GM19043 (cell line): ENCODE results near the gene C1orf159.
"Not testable (repeated sequence)": the region's sequence is repeated elsewhere in the genome, so short reads cannot be mapped to it uniquely, and the experiment has no call there.

Source experiments
- ATAC-seq: cut with Tn5 transposase; IDR thresholded peaks from one replicate; pipeline ENCODE4 v1.9.1; 2021; ENCODE audit warnings: low read depth; ENCODE audit not compliant: unreplicated experiment

C1orf159 gene

DNA sequence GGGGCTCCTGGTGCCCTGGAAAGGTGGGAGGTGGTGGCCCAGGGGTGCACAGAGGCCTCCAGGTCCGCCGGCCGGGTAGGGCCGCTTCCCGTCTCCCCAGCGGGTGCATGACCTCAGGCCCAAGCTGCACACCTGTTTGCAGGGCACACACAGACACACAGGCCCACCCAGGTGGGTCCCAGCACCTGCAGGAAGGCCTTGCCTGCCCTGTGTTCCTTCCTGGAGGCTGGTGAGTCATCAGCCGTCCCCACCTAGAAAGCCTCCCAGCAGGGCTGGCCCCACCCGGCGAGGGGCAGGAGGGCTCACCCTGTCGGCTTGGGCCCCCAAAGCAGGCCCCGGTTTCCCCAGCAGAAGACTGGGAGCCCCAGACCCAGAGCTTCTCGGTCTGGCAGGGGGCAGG, 34.2 kb upstream of the C1orf159 start:
- ATAC-seq = no peak

DNA sequence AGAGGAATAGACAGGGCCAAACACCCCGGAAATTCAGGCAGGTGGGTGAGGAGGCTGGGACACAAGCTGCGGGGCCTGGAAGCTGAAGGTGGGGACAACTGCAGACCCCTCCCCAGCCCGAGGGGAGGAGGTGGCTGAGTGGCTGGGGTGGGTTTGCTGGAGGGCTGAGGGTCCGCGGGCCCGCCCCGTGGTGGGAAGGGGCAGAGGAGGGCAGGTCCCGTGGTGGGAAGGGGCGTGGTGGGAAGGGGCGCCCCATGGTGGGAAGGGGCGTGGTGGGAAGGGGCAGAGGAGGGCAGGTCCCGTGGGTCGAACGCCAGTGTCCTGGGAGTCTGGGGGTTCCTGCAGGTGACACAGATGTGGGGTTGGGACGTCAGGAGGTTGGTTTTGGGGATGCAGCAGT, 33.5 kb upstream of the C1orf159 start:
- no peak for ATAC-seq

DNA sequence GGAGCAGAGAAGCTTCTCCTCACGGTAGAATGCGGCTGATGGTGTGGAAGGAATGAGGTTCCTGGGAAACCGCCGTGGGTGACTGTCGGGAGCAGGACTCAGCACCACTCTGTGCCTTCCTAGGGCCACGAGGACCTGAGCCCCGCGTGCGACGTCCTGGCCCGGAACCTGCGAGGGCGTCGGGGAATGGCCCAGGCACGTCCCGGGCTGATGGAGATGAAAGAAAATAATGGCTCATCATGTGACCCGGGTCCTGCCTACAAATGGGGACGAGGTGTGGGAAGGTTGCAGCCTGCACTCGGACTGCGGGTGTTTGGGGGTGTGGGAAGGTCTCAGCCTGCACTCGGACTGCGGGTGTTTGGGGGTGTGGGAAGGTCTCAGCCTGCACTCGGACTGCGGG, 32.7 kb upstream of the C1orf159 start:
- no peak for ATAC-seq

DNA sequence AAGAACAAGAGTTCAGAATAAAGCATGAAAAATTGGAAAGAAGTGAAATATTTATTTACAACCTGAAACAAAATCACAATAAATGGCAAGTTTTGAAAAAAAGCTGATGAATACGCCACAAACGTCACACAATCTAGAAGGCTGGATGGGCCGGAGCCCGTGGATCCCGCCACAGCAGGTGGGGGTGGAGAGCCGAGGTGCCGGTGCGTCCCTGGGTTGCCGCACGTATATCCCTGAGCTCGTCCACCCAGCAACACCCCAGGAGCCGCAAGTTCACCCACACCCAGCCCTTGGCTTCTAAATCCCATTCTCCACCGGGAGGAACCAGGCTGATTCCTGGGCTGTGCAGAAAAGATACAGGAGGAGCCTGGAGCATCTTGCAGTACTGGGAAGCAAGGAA, 32.2 kb upstream of the C1orf159 start:
- no peak for ATAC-seq

DNA sequence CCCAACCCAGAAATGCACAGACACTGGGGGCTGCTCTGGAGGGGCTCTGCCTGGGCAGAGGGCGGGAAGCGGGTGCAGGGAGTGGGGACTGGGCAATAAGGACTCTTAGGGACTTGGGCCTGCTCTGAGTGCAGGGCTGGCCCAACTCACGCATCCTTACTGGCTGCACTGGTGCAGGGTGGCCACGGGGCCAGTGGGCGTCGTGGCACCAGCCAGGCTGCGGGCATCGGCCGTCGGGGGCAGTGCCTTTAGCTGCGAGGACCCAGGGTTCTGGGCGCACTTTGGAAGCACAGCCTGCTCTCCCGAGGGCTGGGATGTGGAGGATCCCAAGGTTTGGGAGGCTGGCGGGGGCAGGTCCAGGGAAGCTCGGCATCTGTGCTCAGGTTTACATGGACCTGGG, 30.7 kb upstream of the C1orf159 start:
- ATAC-seq = no peak

DNA sequence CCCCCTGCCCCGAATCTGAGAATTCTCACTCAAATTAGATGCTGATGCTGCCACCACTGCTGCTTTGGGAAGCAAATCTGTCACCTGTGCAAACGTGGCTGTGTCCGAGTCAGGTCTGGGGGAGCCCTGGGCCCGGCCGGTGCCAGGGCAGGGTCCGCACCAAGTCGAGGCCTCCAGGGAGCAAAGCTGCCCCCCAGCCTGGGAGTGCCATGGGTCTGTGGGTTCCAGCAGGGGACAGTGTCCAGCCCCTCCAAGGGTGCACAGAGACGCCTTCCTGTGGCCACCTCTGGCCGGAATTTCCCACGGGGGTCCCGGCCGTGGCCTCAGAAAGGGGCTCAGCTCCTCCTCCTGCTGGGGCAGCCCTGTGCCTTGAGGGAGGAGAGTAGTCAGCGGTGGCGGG, 30.1 kb upstream of the C1orf159 start:
- ATAC-seq = no peak

DNA sequence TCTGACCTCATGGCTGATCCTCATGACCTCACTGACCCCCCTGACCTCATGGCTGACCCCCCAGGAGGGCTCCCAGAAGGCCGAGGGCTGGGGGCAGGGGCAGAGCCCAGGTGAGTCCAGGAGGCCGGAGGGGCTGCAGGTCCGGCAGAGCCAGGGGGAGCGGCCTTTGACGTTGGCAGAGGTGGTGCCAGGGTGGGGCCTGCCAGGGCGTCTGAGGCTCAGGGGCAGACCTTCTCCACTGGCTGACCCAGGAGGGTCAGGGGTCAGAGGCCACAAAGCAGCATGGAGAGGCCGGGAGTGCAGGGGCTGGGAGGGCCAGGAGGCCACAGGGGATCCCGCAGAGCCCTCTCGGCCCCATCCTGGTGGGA, 29.6 kb upstream of the C1orf159 start:
- no peak for ATAC-seq

DNA sequence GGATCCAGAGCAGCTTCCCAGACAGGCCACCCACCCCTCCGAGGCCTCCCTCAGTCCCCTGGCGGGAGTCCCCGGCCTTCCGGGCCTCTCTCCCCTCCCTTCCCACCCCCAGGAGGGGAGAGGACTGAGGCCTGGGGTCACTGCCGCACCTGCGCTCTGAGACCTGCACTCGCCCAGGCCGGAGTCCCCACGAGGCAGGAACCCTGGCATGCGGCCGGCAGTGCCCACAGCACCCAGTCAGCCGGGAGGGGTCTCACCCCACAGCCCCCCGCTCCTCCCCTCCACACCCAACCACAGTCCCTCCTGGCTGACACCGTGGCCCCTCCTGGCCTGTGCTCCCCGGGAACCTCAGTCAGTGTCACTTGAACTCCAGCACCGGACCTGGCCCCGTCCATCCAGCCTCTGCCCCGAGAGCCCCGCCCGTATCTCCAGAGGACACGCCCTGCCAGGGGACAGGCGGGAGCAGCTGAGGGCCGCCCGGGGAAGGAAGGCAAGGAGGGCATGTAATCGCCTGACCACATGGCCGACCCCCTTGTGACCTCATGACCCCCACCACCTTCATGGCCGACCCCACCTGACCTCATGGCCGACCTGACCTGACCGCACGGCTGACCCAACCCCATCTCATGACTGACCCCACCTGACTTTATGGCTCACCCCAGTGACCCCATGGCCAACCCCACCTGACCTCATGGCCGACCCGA, 29.1 kb upstream of the C1orf159 start:
- ATAC-seq = no peak

DNA sequence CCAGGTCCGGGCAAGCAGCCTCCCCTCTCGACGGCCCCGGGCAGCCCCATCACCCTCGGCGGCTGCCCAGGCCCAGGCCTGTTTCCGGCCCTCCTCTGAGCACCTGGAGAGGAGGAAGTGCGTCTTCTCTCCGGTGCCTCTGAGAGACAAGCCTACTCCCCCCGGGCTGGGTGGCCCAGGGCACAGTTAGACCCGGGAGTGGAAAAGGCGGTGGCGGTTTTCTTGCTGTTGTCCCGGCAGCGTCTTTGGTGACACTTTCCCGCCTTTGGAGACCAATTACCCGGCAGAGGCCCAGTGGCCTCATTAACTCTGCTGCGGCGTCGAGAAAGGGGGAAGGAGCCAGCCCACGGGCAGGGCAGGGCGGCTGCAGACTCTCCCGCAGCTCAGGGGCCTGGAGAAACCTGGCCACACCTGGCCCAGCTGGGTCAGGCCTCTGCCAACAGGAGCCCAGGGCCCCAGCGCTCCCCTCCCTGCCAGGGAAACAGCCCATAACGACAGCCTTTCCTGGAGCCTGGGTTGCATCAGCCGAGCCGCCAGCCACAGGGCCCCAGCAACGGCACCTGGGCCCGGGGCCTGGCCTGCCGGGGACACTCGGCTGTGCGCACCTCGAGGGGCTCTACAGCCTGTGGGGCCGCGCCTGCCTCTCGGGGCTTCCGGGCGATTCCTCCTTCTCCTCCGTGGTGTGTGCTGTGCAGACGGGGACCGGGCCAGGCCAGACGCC, 28.4 kb upstream of the C1orf159 start:
- no peak for ATAC-seq

DNA sequence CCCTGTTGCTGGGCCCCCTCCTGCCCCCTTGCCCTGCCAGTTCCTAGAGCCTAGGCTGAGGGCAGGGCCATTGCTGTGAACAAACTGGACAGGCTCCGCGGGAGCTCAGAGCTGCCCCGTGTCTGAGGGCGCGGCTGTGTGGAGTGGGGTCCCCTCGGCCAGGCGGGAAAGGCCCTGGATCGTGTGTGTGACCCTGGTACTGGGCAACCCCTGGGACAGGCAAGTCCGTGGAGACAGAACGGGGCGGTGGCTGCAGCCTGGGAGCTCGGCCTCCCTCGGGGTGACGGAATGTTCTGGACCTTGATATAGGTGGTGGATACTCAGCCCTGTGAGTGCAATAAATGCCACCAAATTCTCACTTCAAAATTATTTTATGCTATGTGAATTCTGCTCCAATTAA, 27.7 kb upstream of the C1orf159 start:
- ATAC-seq = no peak

DNA sequence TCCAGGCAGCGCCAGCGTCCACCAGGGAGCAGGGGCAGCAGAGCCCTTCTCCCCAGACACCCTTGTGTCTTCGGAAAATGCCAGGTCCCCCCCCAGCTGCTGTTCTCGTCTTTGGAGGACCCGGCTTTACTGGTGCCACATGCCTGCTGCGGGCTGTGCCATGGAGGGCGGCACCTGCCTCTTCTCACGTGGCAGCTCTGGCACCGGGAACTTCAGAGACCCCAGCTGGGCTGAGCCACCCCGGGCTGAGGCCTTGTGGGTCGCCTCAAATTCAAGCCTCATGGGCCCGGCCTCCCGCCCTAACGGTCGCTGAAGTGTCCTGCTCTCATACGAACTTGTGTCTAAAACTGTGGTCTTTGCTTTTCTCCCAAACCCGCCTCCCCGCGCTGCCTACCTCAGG, 27.0 kb upstream of the C1orf159 start:
- no peak for ATAC-seq

DNA sequence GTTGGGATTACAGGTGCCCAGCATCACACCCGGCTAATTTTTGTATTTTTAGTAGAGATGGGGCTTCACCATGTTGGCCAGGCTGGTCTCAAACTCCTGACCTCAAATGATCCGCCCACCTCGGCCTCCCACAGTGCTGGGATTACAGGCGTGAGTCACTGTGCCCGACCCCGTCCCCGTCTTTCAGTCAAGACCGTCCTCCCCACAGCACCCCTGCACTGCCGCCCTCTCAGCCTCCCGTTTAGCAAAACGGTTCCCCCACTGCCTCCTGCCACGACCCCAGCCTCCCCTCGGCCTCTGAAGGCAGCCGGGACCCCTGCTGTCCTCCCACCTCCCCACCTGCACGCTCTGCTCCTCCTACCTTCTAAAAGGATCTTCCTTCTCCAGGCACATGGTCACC, 26.5 kb upstream of the C1orf159 start:
- not testable (repeated sequence) for ATAC-seq

DNA sequence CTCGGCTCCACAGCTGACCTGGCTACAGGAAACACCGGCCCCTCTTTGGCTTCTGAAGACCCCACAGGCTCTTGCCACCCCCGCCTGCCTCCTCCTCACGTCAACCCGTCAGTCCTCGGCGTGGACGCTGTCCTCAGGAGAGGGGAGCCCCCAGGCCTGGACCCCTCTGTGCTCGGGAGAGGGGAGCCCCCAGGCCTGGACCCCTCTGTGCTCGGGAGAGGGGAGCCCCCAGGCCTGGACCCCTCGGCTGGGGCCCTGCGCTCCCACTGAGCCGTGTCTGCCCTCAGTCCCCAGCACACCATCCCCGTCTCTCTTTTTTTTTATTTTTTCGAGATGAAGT, 26.0 kb upstream of the C1orf159 start:
- ATAC-seq = no peak

DNA sequence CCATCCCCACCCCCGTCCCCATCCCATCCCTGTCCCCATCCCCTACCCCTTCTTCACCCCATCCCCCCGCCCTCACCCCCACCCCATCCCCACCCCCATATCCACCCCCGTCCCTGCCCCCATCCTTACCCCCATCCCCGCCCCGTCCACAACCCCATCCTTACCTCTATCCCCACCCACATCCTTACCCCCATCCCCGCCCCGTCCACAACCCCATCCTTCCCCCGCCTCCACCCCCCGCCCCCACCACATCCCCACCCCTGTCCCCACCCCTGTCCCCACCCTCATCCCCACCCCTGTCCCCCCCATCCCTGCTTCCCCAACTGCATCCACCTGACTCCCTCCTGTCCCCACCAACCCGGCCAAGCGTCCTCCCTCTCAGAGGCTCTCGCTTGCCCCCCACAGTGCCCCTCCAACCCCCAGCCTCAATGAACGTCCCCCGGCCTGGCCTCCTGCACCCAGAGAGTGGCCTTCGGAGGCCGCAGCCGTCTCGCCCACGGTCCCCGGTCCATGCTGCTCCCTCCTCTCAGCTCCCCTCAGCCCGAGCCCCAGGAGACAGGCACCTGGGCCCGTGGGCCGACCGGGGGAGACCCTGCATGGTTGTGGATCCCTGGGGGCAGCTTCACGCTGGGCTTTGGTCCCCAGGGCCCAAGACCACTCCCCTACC, 25.5 kb upstream of the C1orf159 start:
- ATAC-seq = no peak

DNA sequence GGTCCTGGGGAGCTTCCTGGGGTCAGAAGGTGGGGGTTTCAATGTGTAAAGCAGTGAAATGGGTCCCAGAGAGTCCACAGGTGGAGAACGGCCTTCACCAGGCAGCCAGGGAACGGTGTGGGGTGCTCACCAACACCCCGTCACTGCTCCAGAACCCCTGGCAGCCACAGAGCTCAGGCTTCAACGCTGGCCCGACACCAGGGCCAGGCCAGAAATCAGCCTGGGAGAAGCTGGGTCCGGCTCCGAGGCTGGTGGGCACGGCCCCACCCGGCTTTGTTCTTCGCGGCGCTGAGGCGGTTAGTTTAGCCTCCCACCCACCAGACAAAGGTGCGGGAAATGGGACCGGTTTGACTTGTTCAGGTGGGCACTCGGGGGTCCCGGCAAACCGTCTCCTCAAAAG, 24.8 kb upstream of the C1orf159 start:
- ATAC-seq = no peak

DNA sequence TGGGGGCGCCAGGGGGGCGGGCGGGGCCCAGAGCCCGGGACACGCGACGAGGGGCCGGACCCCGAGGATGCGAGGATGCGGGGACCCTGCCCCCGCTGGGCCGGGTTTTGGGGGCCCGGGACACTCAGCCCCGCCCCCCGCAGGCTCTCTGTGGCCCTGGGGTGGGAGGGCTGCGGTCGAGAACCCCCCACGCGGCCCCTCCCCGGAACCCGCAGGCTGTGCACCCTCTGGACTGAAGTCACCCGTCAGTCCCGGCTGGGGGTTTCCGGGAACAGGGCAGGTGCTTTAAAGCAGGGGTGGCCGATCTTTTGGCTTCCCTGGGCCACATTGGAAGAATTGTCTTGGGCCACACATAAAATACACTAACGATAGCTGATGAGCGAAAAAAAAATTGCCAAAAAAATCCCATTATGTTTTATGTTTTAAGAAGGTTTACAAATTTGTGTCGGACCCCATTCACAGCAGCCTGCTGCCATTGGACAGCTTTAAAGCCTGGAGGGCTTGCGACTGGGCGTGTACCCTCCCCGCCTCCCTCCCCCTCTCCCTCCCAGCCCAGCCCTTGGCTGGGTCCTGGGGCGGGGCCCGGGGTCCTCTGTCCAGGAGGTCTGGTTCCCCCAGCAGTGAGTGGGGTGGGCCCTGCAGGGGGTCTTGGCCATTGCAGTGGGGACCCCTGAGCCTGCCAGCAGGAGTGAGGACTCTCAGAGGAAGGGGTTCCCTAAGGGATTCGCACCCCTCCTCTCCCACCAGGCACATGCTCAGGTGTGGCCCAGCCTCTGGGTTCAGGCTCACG, 21.6 kb upstream of the C1orf159 start:
- no peak for ATAC-seq

DNA sequence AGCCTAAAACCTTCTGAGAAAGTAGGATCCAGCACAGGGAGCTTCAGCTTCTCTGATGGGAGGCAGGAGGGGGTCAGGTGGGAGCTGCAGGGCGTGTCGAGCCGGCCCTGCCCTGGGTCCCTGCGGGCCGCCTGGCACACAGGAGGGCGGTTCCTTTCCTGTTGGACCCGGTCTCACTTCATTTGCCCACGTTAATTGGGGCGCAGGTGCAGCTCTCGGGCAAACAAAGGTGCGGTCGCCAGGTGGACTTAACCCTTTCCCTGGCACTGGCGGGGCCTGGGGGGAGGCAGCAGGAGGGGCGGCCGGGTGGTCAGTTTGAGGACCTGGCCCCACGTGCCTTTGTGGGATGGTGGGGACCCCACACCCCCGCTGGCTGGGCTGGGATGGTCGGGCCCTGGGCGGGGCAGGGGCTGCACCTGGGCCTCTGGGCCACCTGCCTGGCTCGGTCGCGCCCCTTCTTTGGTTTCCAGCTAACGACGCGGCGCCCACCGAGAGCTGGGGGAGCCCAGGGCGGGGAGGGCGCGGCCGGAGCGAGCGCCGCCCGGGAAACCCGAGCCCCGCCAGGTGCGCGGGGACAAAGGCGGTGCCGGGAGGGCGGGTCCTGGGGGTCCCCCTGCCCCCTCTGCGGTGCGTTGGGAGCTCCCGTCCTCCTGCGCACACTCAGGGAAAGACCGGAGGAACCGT, 20.8 kb upstream of the C1orf159 start:
- no peak for ATAC-seq

DNA sequence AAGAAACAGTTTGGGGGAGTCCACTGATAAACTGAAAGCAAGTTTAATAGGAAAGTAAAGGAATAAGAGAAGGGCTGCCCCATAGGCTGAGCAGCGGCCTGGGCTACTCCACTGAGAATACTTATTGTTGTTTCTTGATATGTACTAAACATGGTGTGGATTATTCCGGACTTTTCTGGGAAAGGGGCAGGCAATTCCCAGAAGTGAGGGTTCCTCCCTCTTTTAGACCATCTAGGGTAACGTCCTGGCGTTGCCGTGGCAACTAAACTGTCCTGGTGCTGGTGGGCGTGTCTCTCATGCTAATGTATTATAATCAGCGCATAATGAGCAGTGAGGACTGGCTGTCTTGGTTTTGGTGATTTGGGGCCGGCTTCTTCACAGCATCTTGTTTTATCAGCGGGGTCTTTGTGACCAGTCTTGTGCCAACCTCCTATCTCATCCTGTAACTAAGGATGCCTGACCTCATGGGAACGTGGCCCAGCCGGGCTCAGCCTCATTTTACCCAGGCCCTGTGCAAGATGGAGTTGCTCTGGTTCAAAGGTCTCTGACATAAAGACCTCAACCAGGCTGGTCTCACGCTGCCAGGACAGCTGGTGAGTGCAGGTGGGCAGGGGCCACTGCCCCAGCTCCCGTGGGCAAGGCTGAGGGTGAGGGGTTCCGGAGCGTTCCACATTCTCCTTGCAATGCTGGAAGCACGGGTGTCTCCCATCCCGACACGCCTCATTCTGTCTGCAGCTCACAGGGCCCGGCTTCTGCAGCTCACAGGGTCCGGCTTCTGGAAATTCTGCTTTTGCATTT, 19.6 kb upstream of the C1orf159 start:
- ATAC-seq = no peak

DNA sequence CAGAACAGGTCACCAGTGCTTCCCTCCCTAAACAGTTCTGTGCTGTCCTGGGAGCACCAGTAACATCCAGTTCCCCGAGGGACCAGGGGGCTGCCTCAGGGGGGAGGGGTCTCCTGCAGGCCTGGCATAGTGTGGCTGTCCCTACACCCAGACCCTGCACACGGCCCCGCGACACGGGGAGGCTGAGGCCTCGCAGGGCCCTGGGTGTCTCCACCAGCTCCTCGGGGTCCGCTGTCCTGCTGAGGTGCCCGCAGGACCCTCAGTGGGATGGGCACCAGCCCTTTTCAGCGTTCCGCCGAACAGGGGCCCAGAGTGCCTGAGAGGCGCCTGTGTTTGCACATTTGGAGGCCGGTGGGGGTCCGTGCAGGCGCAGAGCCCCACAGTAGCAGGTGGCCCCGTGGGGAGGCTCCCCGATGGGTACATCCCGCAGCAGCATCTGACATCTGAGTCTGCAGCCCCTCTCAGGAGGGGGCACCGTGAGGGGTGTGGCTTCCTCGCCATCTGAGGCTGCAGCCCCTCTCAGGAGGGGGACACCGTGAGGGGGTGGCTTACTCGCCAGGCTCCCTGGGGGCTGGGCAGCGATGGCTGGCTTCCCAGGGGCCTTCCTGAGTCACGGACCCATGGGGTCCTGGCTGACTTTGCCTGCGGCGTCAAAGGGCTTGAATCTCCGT, 18.5 kb upstream of the C1orf159 start:
- no peak for ATAC-seq
